GM12878 (cell line): Measurements from ENCODE around the gene GDE1. TPM values are rescaled to one million over a fixed set of nuclear protein-coding genes. Genes with fewer than 3 reads are reported as not detected.

Source experiments
- ATAC-seq: fragments of 200-7000 bp; cut with Tn5 transposase; 3 replicates; pipeline ENCODE4 v1.9.1; 2020; ENCODE audit warnings: mild to moderate bottlenecking, moderate library complexity
- BruUV-seq: library from RNA; stranded (reverse); fragments of 400-500 nt; replicated peaks from 2 replicates; lab custom pipeline; 2021; lab: Mats Ljungman, UMichigan
- CTCF ChIA-PET: fragments of 300-600 bp; sonication (Branson Sonifier 250); formaldehyde crosslinking; extraction: SDS; loops from one replicate; lab custom pipeline; 2021; ENCODE audit warnings: inconsistent platforms; lab: Yijun Ruan, JAX
- POLR2A ChIA-PET: fragments of 350-600 bp; formaldehyde crosslinking; extraction: SDS; loops from one replicate; lab custom pipeline; 2021; ENCODE audit warnings: inconsistent platforms; lab: Charles Lee
- RAD21 ChIA-PET: fragments of 300-600 bp; sonication (Branson Sonifier 250); formaldehyde crosslinking; loops from one replicate; lab custom pipeline; 2023; ENCODE audit warnings: antibody characterized with exemption; ENCODE audit not compliant: unreplicated experiment; lab: Charles Lee
- SMC1A ChIA-PET: fragments of 300-600 bp; sonication (Branson Sonifier 250); formaldehyde crosslinking; loops from one replicate; lab custom pipeline; 2023; ENCODE audit not compliant: unreplicated experiment, uncharacterized antibody; lab: Charles Lee
- DNase-seq: peaks from one replicate; pipeline ENCODE4 v3.0.0-alpha.2; 2011; ENCODE audit warnings: low read depth, low spot score
- FAIRE-seq: peaks from 3 replicates; lab custom pipeline; 2011; peaks lifted over from hg19 to GRCh38; lab: Jason Lieb, UNC
- H2AFZ ChIP-seq: 2 replicates; pipeline ENCODE4 v1.6.0; 2011; ENCODE audit warnings: low read depth, low read length, control low read depth; ENCODE audit not compliant: control insufficient read depth
- H3K27ac ChIP-seq: 2 replicates; pipeline ENCODE4 v1.5.1; 2011; ENCODE audit warnings: control low read depth; ENCODE audit not compliant: control insufficient read depth, insufficient read depth
- H3K27me3 ChIP-seq, 2 experiments: replicated peaks in 1 of 2; 2 replicates each; pipeline versions ENCODE4 v1.6.0 to v1.6.1; 2011; ENCODE audit warnings: low read length in 1 of 2; ENCODE audit not compliant: control insufficient read depth in 2 of 2, insufficient read depth in 2 of 2
- H3K36me3 ChIP-seq, 2 experiments: 2 replicates each; pipeline ENCODE4 v1.5.1; 2011; ENCODE audit warnings: low read length in 1 of 2; ENCODE audit not compliant: control insufficient read depth in 2 of 2, insufficient read depth in 2 of 2
- H3K4me1 ChIP-seq: 2 replicates; pipeline ENCODE4 v1.6.1; 2011; ENCODE audit warnings: mild to moderate bottlenecking, low read length, moderate library complexity, mixed read lengths; ENCODE audit not compliant: control insufficient read depth, insufficient read depth
- H3K4me2 ChIP-seq: 2 replicates; pipeline ENCODE4 v1.6.0; 2011; ENCODE audit warnings: control low read depth; ENCODE audit not compliant: control insufficient read depth, insufficient read depth
- H3K4me3 ChIP-seq: fragments of 200-600 bp; sonication (generic); 2 replicates; pipeline ENCODE4 v1.5.1; 2016
- H3K79me2 ChIP-seq: 2 replicates; pipeline ENCODE4 v1.6.0; 2011; ENCODE audit warnings: low read length; ENCODE audit not compliant: control insufficient read depth, insufficient read depth
- H3K9ac ChIP-seq: 2 replicates; pipeline ENCODE4 v1.8.0; 2011; ENCODE audit warnings: low read length, control low read depth, mixed read lengths; ENCODE audit not compliant: control insufficient read depth, insufficient read depth
- H3K9me3 ChIP-seq: replicated peaks from 3 replicates; pipeline ENCODE4 v1.5.1; 2011; ENCODE audit warnings: mild to moderate bottlenecking, low read length; ENCODE audit not compliant: control insufficient read depth, insufficient read depth
- H4K20me1 ChIP-seq: 2 replicates; pipeline ENCODE4 v1.6.0; 2011; ENCODE audit not compliant: control insufficient read depth, insufficient read depth
- BMI1 ChIP-seq: fragments of 450-650 bp; IDR thresholded peaks from 2 replicates; pipeline ENCODE4 v1.6.1; 2016; ENCODE audit warnings: mild to moderate bottlenecking, moderate library complexity, borderline replicate concordance
- CHD1 ChIP-seq: IDR thresholded peaks from 2 replicates; pipeline ENCODE4 v1.6.1; 2012; ENCODE audit warnings: low read depth, low read length, improper control_type of control experiment
- EGR1 ChIP-seq, 2 experiments: IDR thresholded peaks; 1 replicate in 1 of 2; 2 replicates in 1 of 2; pipeline ENCODE4 v1.6.1; 2011 to 2012; ENCODE audit warnings: low read depth in 2 of 2, low read length in 2 of 2, borderline replicate concordance in 1 of 2, mild to moderate bottlenecking in 1 of 2, moderate library complexity in 1 of 2
- SPI1 ChIP-seq: IDR thresholded peaks from 2 replicates; pipeline ENCODE4 v1.6.1; 2011; ENCODE audit warnings: low read depth, mild to moderate bottlenecking, low read length, moderate library complexity, borderline replicate concordance; ENCODE audit not compliant: insufficient read depth
- whole genome bisulfite sequencing: methylation state at CpG from one replicate; pipeline ENCODE4 v1.1.6; 2016; ENCODE audit warnings: low lambda C conversion rate; ENCODE audit not compliant: insufficient replicate concordance, insufficient coverage; ENCODE audit errors: missing lambda C conversion rate; 5-methylcytosine and 5-hydroxymethylcytosine counted together
- in situ Hi-C: fragments of 300-500 bp; cut with MboI; formaldehyde crosslinking; loops from 9 replicates; pipeline ENCODE4 v1.14.3; 2018; ENCODE audit warnings: mixed read lengths
- intact Hi-C: fragments of 100-400 bp; cut with micrococcal nuclease; formaldehyde crosslinking; loops from one replicate; pipeline ENCODE4 v1.14.2; 2022; ENCODE audit not compliant: unreplicated experiment
- polyA plus RNA-seq, 11 experiments: library from polyadenylated mRNA; depleted of rRNA in 4 of 11; unstranded in 6 of 11; stranded (reverse) in 5 of 11; fragments of >200 nt; fragmentation: Nextera tagmentation in 4 of 11; fragmentation: Illumina TruSeq in 1 of 11; extraction: Ambion mirVana in 4 of 11; extraction: Trizol in 1 of 11; gene quantifications; 1 replicate in 1 of 11; 2 replicates in 10 of 11; pipeline versions ENCODE4 v1.2.1 to v1.2.3, GENCODE V29; 2011 to 2016; ENCODE audit warnings: inconsistent platforms in 2 of 11, missing spikeins in 2 of 11, low read depth in 1 of 11
- total RNA-seq, 4 experiments: library from RNA; depleted of rRNA in 3 of 4; stranded (reverse); fragments of >200 nt in 3 of 4; fragmentation: Illumina TruSeq in 1 of 4; extraction: Trizol in 1 of 4; gene quantifications; 2 replicates each; pipeline versions ENCODE4 v1.2.1 to v1.2.3, GENCODE V29; 2013 to 2021

GDE1 gene
- total and polyA plus RNA-seq, 10 of the 15 experiments (the other 5 are each of a cell fraction or from before 2014, with no cell fraction given), result 14.8 to 31.8 (median 21.0) TPM

- Histone ChIP-seq H3K9ac (no peak overlapping the region), H3K4me2 (0 out of 2 replicates have a peak overlapping the region, but pooled peaks have one; percentile 17), H3K36me3 (peaks cover 0 to 10% of the 10 kb centered on the region in 2 experiments; a peak in 2 of 4 replicates), H3K9me3 (0 out of 3 replicates have a peak, but pooled peaks cover 2% of the 10 kb centered on the region), H3K27me3 (no peaks in the 10 kb centered on the region), H3K4me3 (no peak overlapping the region), H2AFZ (no peak overlapping the region), H3K27ac (no peak overlapping the region), H3K79me2 (peaks cover 29% of the 10 kb centered on the region), H4K20me1 (no peaks in the 10 kb centered on the region), H3K4me1 (peaks cover 7% of the 10 kb centered on the region)
- FAIRE-seq (peak; percentile 75), DNase-seq (no peak), ATAC-seq (no peak)
- ChIA-PET POLR2A (no interaction called here), CTCF (interaction anchor here (0.8 to 2.1 kb wide), 3 partner anchors 9 to 43 kb away, joined by 4 to 22 read pairs (median 6); no protein-coding TSS in a partner anchor), SMC1A (interaction anchor here (0.7 to 1.1 kb wide), 4 partner anchors 12 to 40 kb away, joined by 3 to 6 read pairs (median 4); partner anchors contain the start of gene VPS35L), RAD21 (interaction anchor here (1.4 kb wide), 1 partner anchor 9 kb away, joined by 4 read pairs; no protein-coding TSS in a partner anchor)
- in situ Hi-C loops (no loop called here), intact Hi-C loops (no loop called here)
- TF ChIP-seq EGR1 (IDR thresholded peaks at IDR 0.05; ENCODE audit: borderline replicate concordance in 1 of 2, low read depth in 2 of 2, low read length in 2 of 2) (no peak), BMI1 (no peak)
- 97% methylated on average over 2 of the region's 2 CpGs for WGBS
- no TSS peak for BruUV-seq
These were observed 6.1 kb downstream of the GDE1 start for GRCh38 chr16:19515757-19516156.

DNA sequence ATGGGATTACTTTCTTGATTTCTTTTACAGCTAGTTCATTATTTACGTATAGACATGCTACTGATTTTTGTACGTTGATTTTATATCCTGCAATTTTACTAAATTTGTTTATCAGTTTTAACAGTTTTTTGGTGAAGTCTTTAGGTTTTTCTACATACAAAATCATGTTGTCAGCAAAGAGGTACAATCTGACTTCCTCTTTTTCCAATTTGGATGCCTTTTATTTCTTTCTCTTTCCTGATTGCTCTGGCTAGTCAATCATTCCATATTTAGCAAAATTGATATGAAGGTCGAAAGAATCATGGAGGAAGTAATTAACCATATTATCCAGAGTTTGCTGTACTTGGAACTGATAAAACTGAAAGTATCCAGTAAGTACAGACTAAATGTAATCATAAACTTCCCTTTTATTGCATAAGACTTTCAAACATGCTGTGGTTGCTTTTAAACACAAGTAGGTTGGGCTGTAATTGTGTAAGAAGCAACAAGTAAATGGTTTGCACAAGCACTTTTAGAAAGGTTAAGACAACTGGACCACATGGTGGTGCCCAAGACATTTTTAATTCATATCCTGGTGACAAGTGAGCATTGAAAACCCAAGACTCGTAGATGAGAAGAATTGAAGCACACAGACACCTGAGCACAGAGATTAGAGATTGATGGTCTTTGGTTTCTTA, 8.4 kb downstream of the GDE1 start:
- no TSS peak for BruUV-seq
- Histone ChIP-seq H3K9me3 (0 out of 3 replicates have a peak, but pooled peaks cover 2% of the 10 kb centered on the region), H2AFZ (no peak overlapping the region), H3K79me2 (peaks cover 8% of the 10 kb centered on the region), H3K4me3 (no peak overlapping the region; the same call in 1 of the 2 replicates), H4K20me1 (no peaks in the 10 kb centered on the region), H3K27ac (no peak overlapping the region), H3K36me3 (peaks cover 0 to 10% of the 10 kb centered on the region in 2 experiments; a peak in 3 of 4 replicates), H3K27me3 (no peaks in the 10 kb centered on the region), H3K4me2 (peak overlapping the region; percentile 15; the same call in 1 of the 2 replicates), H3K9ac (no peak overlapping the region)
- SMC1A ChIA-PET, result interaction anchor here (1.0 to 1.7 kb wide), 4 partner anchors 11 to 419 kb away, joined by 3 to 5 read pairs (median 4); partner anchors contain the start of gene CCP110
- intact Hi-C loops (no loop called here), in situ Hi-C loops (no loop called here)
- DNase-seq (no peak), ATAC-seq (no peak; the same call in 2 of the 3 replicates), FAIRE-seq (peak; percentile 81)
- TF ChIP-seq SPI1 (peak; percentile 67), CHD1 (no peak)
- TF ChIP-seq, all 136 proteins: peak for 1
- CTCF ChIA-PET, result interaction anchor here (1.5 to 3.0 kb wide), 3 partner anchors 9 to 43 kb away, joined by 4 to 16 read pairs (median 9); partner anchors contain the start of gene VPS35L
- POLR2A ChIA-PET, result interaction anchor here (0.6 to 0.9 kb wide), 2 partner anchors 8 to 65 kb away, joined by 3 to 4 read pairs; partner anchors contain the start of gene GDE1
- WGBS, result 74% methylated on average over 4 of the region's 4 CpGs
- RAD21 ChIA-PET, result interaction anchor here (0.6 to 1.5 kb wide), 3 partner anchors 7 to 43 kb away, joined by 3 to 4 read pairs (median 3); partner anchors contain the start of gene VPS35L
- no peaks in the 10 kb centered on the region for H3K4me1 ChIP-seq
